ENCODE measurements around the gene JPH4.

DNA sequence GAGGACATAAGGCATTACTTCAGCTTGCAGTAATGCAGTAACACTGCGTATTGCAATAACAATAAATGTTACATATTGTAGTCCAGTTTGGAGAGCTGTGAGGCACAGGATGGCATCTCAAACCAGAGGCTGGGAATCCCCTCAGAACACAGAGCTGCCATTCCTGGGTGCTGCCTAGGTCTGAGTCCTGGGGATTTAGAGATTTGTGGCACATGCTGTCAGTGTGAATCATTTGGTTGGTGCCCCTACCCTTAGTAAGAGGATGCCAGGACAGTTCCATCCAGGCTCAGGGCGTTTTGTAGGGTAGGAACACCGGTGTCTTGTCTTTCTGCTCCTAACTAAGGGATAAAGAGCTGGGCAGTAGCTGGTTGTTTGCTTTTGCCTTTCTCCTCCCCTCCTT is 49.6 kb downstream of the JPH4 start:
- no peak for TF ChIP-seq EZH2 (IDR thresholded peaks at IDR 0.05; ENCODE audit: borderline replicate concordance, insufficient read depth, low read depth, low read length, poor library complexity, severe bottlenecking)
- TF ChIP-seq, protein P1, sequence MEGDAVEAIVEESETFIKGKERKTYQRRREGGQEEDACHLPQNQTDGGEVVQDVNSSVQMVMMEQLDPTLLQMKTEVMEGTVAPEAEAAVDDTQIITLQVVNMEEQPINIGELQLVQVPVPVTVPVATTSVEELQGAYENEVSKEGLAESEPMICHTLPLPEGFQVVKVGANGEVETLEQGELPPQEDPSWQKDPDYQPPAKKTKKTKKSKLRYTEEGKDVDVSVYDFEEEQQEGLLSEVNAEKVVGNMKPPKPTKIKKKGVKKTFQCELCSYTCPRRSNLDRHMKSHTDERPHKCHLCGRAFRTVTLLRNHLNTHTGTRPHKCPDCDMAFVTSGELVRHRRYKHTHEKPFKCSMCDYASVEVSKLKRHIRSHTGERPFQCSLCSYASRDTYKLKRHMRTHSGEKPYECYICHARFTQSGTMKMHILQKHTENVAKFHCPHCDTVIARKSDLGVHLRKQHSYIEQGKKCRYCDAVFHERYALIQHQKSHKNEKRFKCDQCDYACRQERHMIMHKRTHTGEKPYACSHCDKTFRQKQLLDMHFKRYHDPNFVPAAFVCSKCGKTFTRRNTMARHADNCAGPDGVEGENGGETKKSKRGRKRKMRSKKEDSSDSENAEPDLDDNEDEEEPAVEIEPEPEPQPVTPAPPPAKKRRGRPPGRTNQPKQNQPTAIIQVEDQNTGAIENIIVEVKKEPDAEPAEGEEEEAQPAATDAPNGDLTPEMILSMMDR (IDR thresholded peaks at IDR 0.05), result no peak
